ENCODE measurements around the gene ADGB. TPM values are rescaled to one million over a fixed set of nuclear protein-coding genes. Genes with fewer than 3 reads are reported as not detected.

Gene ADGB
- total RNA-seq, 1 donor, result not detected

GRCh38 chr6:146860583-146860982, 261.8 kb downstream of the ADGB start:
- no peak for TF ChIP-seq CTCF (IDR thresholded peaks at IDR 0.05; ENCODE audit: insufficient read depth, low read length)
- DNase-seq (ENCODE audit: low read depth), result peak; percentile 45

DNA sequence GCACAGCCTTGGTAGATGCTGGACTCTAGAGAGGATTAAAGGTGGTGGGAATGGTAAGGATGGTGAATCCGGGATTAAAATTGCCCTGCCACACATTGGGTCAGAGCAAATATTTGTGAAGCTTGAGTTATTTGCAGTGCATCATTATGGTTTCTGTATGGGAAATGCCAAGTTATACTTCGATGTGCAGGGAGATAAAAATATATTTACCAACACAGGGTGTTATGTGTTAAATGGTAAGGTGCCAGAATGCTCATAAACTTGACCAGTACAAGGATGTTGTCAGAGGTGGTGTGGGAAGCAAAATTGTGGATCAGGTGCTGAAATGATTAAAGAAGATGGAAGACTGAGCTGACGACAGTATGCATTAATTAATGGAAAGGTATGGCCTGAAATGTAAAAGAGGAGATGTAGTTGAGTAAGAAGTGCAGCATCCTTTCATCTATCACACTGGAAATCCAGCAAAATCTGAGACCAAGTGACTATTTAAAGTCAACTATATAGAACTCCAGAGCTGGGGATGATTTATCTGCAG, 262.3 kb downstream of the ADGB start:
- no peak for TF ChIP-seq CTCF (IDR thresholded peaks at IDR 0.05; ENCODE audit: insufficient read depth, low read length)
- no peak overlapping the region for H3K4me3 ChIP-seq (ENCODE audit: low read depth, low read length)
- no peak for DNase-seq (ENCODE audit: low read depth)

More at GRCh38 chr6:146860583-146860982, 261.8 kb downstream of the ADGB start:
- no peak overlapping the region for H3K4me3 ChIP-seq (ENCODE audit: low read depth, low read length)

- no peak for DNase-seq (ENCODE audit: low read depth)
- no peak for TF ChIP-seq CTCF (IDR thresholded peaks at IDR 0.05; ENCODE audit: insufficient read depth, low read length)
- no peak overlapping the region for H3K4me3 ChIP-seq (ENCODE audit: low read depth, low read length)
Measured at GRCh38 chr6:146861716-146862115, 262.9 kb downstream of the ADGB start.

- no peak for TF ChIP-seq CTCF (IDR thresholded peaks at IDR 0.05; ENCODE audit: insufficient read depth, low read length)
- no peak for DNase-seq (ENCODE audit: low read depth)
- no peak overlapping the region for H3K4me3 ChIP-seq (ENCODE audit: low read depth, low read length)
Measured at GRCh38 chr6:146862508-146862919, 263.7 kb downstream of the ADGB start.

- H3K4me3 ChIP-seq (ENCODE audit: low read depth, low read length), result no peak overlapping the region
- TF ChIP-seq CTCF (IDR thresholded peaks at IDR 0.05; ENCODE audit: insufficient read depth, low read length), result no peak
- DNase-seq (ENCODE audit: low read depth), result no peak
Measured at GRCh38 chr6:146864300-146864699, 265.5 kb downstream of the ADGB start.

- DNase-seq (ENCODE audit: low read depth), result no peak
Measured at GRCh38 chr6:146864885-146865284, 266.1 kb downstream of the ADGB start.

More at GRCh38 chr6:146864885-146865284, 266.1 kb downstream of the ADGB start:
- no peak for TF ChIP-seq CTCF (IDR thresholded peaks at IDR 0.05; ENCODE audit: insufficient read depth, low read length)
- no peak overlapping the region for H3K4me3 ChIP-seq (ENCODE audit: low read depth, low read length)

Small RNA genes lying within 50 kb of the gene (small RNA-seq; reads per million reads assigned to genes)
- not detected for gene RNU6-906P

Other genes with a start within 250 kb of the ADGB start
- 20.8 and 71.7 TPM in 2 replicates for gene RAB32, start 55.1 kb upstream of the ADGB start, total RNA-seq (ENCODE audit: low replicate concordance)